Activated CD8-positive, alpha-beta T cell treated with anti-CD3 and anti-CD28 coated beads, Interleukin-2, amount 10 ng/mL, durations not matched to agents 7 days and 5 days (primary cell): ENCODE measurements around the gene CCT2. TPM values are rescaled to one million over a fixed set of nuclear protein-coding genes. Genes with fewer than 3 reads are reported as not detected.

Source experiments
- ATAC-seq: fragments of 150-1000 bp; cut with Tn5 transposase; one replicate; pipeline ENCODE4 v1.10.0; 2021; ENCODE audit warnings: moderate library complexity
- CTCF ChIA-PET: fragments of 350-600 bp; sonication (Branson Sonifier 250); formaldehyde crosslinking; loops from one replicate; lab custom pipeline; 2021; ENCODE audit warnings: antibody characterized with exemption; lab: Charles Lee
- POLR2A ChIA-PET: fragments of 350-600 bp; sonication (Branson Sonifier 250); formaldehyde crosslinking; loops from one replicate; lab custom pipeline; 2021; ENCODE audit warnings: antibody characterized with exemption; lab: Charles Lee
- DNase-seq: peaks from one replicate; pipeline ENCODE4 v3.0.0-alpha.2; 2020
- H3K27ac Mint-ChIP-seq: one replicate; pipeline ENCODE4 v1.8.0; 2021; ENCODE audit warnings: mild to moderate bottlenecking, mixed read lengths
- H3K27me3 Mint-ChIP-seq: one replicate; pipeline ENCODE4 v1.8.0; 2021; ENCODE audit warnings: low read depth, mixed read lengths
- H3K36me3 Mint-ChIP-seq: one replicate; pipeline ENCODE4 v1.8.0; 2021; ENCODE audit warnings: low read depth, mixed read lengths
- H3K4me1 Mint-ChIP-seq: one replicate; pipeline ENCODE4 v1.8.0; 2021; ENCODE audit warnings: low read depth, mixed read lengths
- H3K4me3 Mint-ChIP-seq: one replicate; pipeline ENCODE4 v1.8.0; 2021; ENCODE audit warnings: mild to moderate bottlenecking, mixed read lengths
- H3K9me3 Mint-ChIP-seq: one replicate; pipeline ENCODE4 v1.8.0; 2022; ENCODE audit warnings: mixed read lengths; ENCODE audit not compliant: insufficient read depth
- total RNA-seq, 2 experiments: library from RNA; stranded (reverse); gene quantifications; one replicate each; pipeline ENCODE4 v1.2.3, GENCODE V29; 2021

CCT2 gene
- total RNA-seq, 2 experiments from 2014 or later: 238 to 252 TPM

- POLR2A ChIA-PET: no interaction called here
- H3K9me3 Mint-ChIP-seq: no peaks in the 10 kb centered on the region
- H3K27me3 Mint-ChIP-seq: peaks cover 9% of the 10 kb centered on the region
- no peaks in the 10 kb centered on the region for H3K36me3 Mint-ChIP-seq
- DNase-seq (no peak), ATAC-seq (no peak)
- no peaks in the 10 kb centered on the region for H3K4me1 Mint-ChIP-seq
- no peak overlapping the region for H3K4me3 Mint-ChIP-seq
- CTCF ChIA-PET: no interaction called here
- H3K27ac Mint-ChIP-seq: no peak overlapping the region
Observed at GRCh38 chr12:69616025-69616424, 30.8 kb downstream of the CCT2 start.

GRCh38 chr12:69619050-69619449 lies 33.8 kb downstream of the CCT2 start:
- CTCF ChIA-PET: interaction anchor here (1.0 to 1.9 kb wide), 2 partner anchors 19 to 49 kb away, joined by 3 to 7 read pairs; no protein-coding TSS in a partner anchor

DNA sequence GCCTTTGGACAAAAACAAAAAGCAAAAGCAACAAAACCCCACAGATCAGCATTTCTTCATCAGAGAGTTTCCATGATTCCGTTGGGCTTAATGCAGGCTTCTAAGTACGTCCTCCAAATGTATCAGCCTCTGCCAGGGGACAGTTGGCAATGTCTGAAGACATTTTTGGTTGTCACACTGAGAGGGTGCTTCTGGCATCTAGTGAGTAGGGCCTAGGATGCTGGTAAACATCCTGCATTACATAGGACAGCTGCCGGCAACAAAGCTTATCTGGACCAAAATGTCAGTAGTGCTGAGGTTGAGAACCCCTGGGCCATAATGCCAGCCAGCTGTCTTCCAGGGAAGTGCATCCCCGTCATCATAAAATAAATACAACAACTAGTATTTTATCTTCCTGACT lies 34.8 kb downstream of the CCT2 start:
- no peak for ATAC-seq
- H3K4me3 Mint-ChIP-seq: no peak overlapping the region

More at GRCh38 chr12:69619050-69619449, 33.8 kb downstream of the CCT2 start:
- Mint-ChIP-seq H3K27ac (no peak overlapping the region), H3K27me3 (peaks cover 13% of the 10 kb centered on the region), H3K9me3 (no peaks in the 10 kb centered on the region), H3K36me3 (no peaks in the 10 kb centered on the region), H3K4me3 (no peak overlapping the region), H3K4me1 (no peaks in the 10 kb centered on the region)
- DNase-seq (no peak), ATAC-seq (no peak)
- POLR2A ChIA-PET: interaction anchor here (0.6 kb wide), 1 partner anchor 21 kb away, joined by 4 read pairs; no protein-coding TSS in a partner anchor

GRCh38 chr12:69620921-69621320 lies 35.7 kb downstream of the CCT2 start:
- Mint-ChIP-seq H3K4me3 (no peak overlapping the region), H3K36me3 (no peaks in the 10 kb centered on the region), H3K4me1 (no peaks in the 10 kb centered on the region), H3K27ac (no peak overlapping the region), H3K27me3 (peaks cover 11% of the 10 kb centered on the region), H3K9me3 (no peaks in the 10 kb centered on the region)
- ATAC-seq (no peak), DNase-seq (no peak)
- ChIA-PET POLR2A (no interaction called here), CTCF (no interaction called here)

More for the DNA sequence above, 34.8 kb downstream of the CCT2 start:
- CTCF ChIA-PET: interaction anchor here (0.8 kb wide), 1 partner anchor 329 kb away, joined by 3 read pairs; no protein-coding TSS in a partner anchor
- Mint-ChIP-seq H3K36me3 (no peaks in the 10 kb centered on the region), H3K27ac (no peak overlapping the region), H3K27me3 (peaks cover 13% of the 10 kb centered on the region), H3K4me1 (no peaks in the 10 kb centered on the region), H3K9me3 (no peaks in the 10 kb centered on the region)
- POLR2A ChIA-PET: no interaction called here
- DNase-seq: no peak

- Mint-ChIP-seq H3K4me1 (no peaks in the 10 kb centered on the region), H3K36me3 (no peaks in the 10 kb centered on the region), H3K27me3 (peaks cover 11% of the 10 kb centered on the region), H3K27ac (no peak overlapping the region), H3K9me3 (no peaks in the 10 kb centered on the region), H3K4me3 (no peak overlapping the region)
- ChIA-PET CTCF (no interaction called here), POLR2A (no interaction called here)
- DNase-seq (no peak), ATAC-seq (no peak)
Observed at GRCh38 chr12:69621551-69621950, 36.3 kb downstream of the CCT2 start.

GRCh38 chr12:69623970-69624369 lies 38.7 kb downstream of the CCT2 start:
- H3K4me1 Mint-ChIP-seq: no peaks in the 10 kb centered on the region
- no peak overlapping the region for H3K27ac Mint-ChIP-seq
- POLR2A ChIA-PET: no interaction called here
- no peak for DNase-seq
- H3K9me3 Mint-ChIP-seq: no peaks in the 10 kb centered on the region
- H3K4me3 Mint-ChIP-seq: no peak overlapping the region
- no peak for ATAC-seq
- peaks cover 9% of the 10 kb centered on the region for H3K27me3 Mint-ChIP-seq
- H3K36me3 Mint-ChIP-seq: no peaks in the 10 kb centered on the region
- CTCF ChIA-PET: no interaction called here

GRCh38 chr12:69627501-69627900 lies 42.2 kb downstream of the CCT2 start:
- H3K4me1 Mint-ChIP-seq: no peaks in the 10 kb centered on the region
- CTCF ChIA-PET: no interaction called here
- no peak overlapping the region for H3K27ac Mint-ChIP-seq

GRCh38 chr12:69630191-69630590 lies 44.9 kb downstream of the CCT2 start:
- ChIA-PET CTCF (no interaction called here), POLR2A (no interaction called here)
- no peaks in the 10 kb centered on the region for H3K36me3 Mint-ChIP-seq
- peaks cover 4% of the 10 kb centered on the region for H3K27me3 Mint-ChIP-seq
- H3K4me1 Mint-ChIP-seq: no peaks in the 10 kb centered on the region
- no peak overlapping the region for H3K27ac Mint-ChIP-seq
- H3K9me3 Mint-ChIP-seq: no peaks in the 10 kb centered on the region
- no peak for DNase-seq
- no peak for ATAC-seq
- H3K4me3 Mint-ChIP-seq: no peak overlapping the region

More at GRCh38 chr12:69627501-69627900, 42.2 kb downstream of the CCT2 start:
- H3K36me3 Mint-ChIP-seq: no peaks in the 10 kb centered on the region
- H3K9me3 Mint-ChIP-seq: no peaks in the 10 kb centered on the region
- POLR2A ChIA-PET: no interaction called here
- H3K4me3 Mint-ChIP-seq: no peak overlapping the region
- ATAC-seq: no peak
- peaks cover 3% of the 10 kb centered on the region for H3K27me3 Mint-ChIP-seq
- no peak for DNase-seq

DNA sequence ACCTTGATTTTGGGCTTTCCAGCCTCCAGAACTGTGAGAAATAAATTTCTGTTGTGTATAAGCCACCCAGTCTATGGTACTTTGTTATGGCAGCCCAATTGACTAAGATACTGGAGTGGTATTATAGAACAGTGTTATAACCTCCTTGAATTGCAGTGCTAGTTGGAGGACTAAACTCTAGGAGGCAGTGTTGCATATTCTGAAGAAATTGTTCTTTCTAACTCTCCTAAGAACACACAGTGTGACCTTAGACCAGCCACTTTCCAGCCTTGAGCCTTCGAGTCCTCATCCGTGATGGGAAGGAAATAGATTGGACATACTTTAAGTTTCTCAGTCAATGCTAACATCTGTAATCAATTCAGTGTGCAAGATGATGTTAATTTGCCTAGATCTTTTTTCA lies 47.8 kb downstream of the CCT2 start:
- Mint-ChIP-seq H3K4me1 (no peaks in the 10 kb centered on the region), H3K27me3 (peaks cover 2% of the 10 kb centered on the region)

GRCh38 chr12:69639400-69640016 lies 54.2 kb downstream of the CCT2 start:
- no peaks in the 10 kb centered on the region for H3K9me3 Mint-ChIP-seq
- H3K27me3 Mint-ChIP-seq: no peaks in the 10 kb centered on the region
- H3K4me1 Mint-ChIP-seq: peaks cover 3% of the 10 kb centered on the region
- H3K36me3 Mint-ChIP-seq: no peaks in the 10 kb centered on the region
- no peak overlapping the region for H3K27ac Mint-ChIP-seq
- no peak overlapping the region for H3K4me3 Mint-ChIP-seq
- DNase-seq: peak; percentile 71
- ChIA-PET POLR2A (no interaction called here), CTCF (interaction anchor here (0.8 to 4.2 kb wide), 15 partner anchors 11 to 483 kb away, joined by 3 to 30 read pairs (median 3); no protein-coding TSS in a partner anchor)
- ATAC-seq: peak; percentile 79

More for the DNA sequence above, 47.8 kb downstream of the CCT2 start:
- Mint-ChIP-seq H3K4me3 (no peak overlapping the region), H3K36me3 (no peaks in the 10 kb centered on the region), H3K9me3 (no peaks in the 10 kb centered on the region), H3K27ac (no peak overlapping the region)
- CTCF ChIA-PET: no interaction called here
- no peak for DNase-seq
- no peak for ATAC-seq
- POLR2A ChIA-PET: no interaction called here

GRCh38 chr12:69641546-69641945 lies 56.3 kb downstream of the CCT2 start:
- ATAC-seq (no peak), DNase-seq (no peak)
- Mint-ChIP-seq H3K9me3 (no peaks in the 10 kb centered on the region), H3K4me3 (no peak overlapping the region), H3K36me3 (no peaks in the 10 kb centered on the region), H3K27ac (no peak overlapping the region), H3K27me3 (no peaks in the 10 kb centered on the region), H3K4me1 (peaks cover 3% of the 10 kb centered on the region)
- POLR2A ChIA-PET: no interaction called here
- CTCF ChIA-PET: interaction anchor here (4.2 kb wide), 1 partner anchor 284 kb away, joined by 30 read pairs; no protein-coding TSS in a partner anchor

DNA sequence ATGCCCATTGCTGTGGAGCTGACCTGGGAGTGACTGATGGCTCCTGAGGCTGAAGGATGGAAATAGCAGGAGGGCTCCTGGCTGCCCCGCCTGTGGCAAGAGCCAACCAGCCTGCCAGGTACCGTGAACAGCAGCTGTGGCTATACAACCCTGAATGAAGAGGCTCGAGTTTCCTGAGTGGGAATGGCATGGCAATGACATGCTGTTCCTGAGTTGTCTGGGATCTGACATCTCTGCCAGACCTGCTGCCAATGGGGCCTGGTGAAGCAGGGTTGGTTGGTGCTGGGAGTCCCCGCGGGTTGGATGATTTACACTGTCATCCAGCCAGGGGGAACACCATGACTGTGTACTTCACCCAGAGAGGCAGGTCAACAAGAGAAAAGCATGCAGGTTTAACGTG lies 57.3 kb downstream of the CCT2 start:
- Mint-ChIP-seq H3K36me3 (no peaks in the 10 kb centered on the region), H3K27ac (no peak overlapping the region), H3K27me3 (peaks cover 3% of the 10 kb centered on the region), H3K9me3 (no peaks in the 10 kb centered on the region), H3K4me1 (peaks cover 3% of the 10 kb centered on the region), H3K4me3 (no peak overlapping the region)
- CTCF ChIA-PET: no interaction called here
- DNase-seq (no peak), ATAC-seq (no peak)
- POLR2A ChIA-PET: no interaction called here
